ENCODE results near the gene APOE. TPM values are rescaled to one million over a fixed set of nuclear protein-coding genes. Genes with fewer than 3 reads are reported as not detected.

The APOE gene
- total and polyA plus RNA-seq, 2 donors (not counting 3 experiments of a cell fraction or from before 2014, with no cell fraction given): 3.3 to 6.2 TPM

GRCh38 chr19:44894052-44894400, 11.6 kb upstream of the APOE start:
- H3K4me1 ChIP-seq (ENCODE audit: control insufficient read depth, extremely low read depth, insufficient read depth, low read length): peaks cover 16% of the 10 kb centered on the region
- dilution Hi-C loops (cut with MboI; ENCODE audit: extremely low pct_ligation_motif_present, low sequenced_read_pairs) (no loop called here), intact Hi-C loops (cut with micrococcal nuclease) (loop anchor here (5.0 kb wide), 1 partner anchor 112 kb away; no protein-coding TSS in a partner anchor)
- FAIRE-seq: no peak
- peaks cover 35% of the 10 kb centered on the region for H3K79me2 ChIP-seq (ENCODE audit: control insufficient read depth, insufficient read depth, low read length)
- H3K36me3 ChIP-seq (ENCODE audit: control insufficient read depth in 2 of 2, extremely low read depth in 1 of 2, insufficient read depth in 2 of 2, low read length in 2 of 2): peaks cover 9 to 35% of the 10 kb centered on the region in 2 experiments
- no peak for DNase-seq (ENCODE audit: low read depth, low spot score)
- H3K9me3 ChIP-seq (replicated peaks; ENCODE audit: control insufficient read depth, insufficient read depth, low read length): no peaks in the 10 kb centered on the region
- ChIA-PET CTCF (no interaction called here), POLR2A (no interaction called here)
- H2AFZ ChIP-seq (ENCODE audit: low read depth, low read length): no peak overlapping the region
- no peaks in the 10 kb centered on the region for H3K9me1 ChIP-seq (replicated peaks; ENCODE audit: control insufficient read depth, extremely low read depth, insufficient read depth, low read length)
- H3K9ac ChIP-seq (replicated peaks; ENCODE audit: extremely low read depth, insufficient read depth, low read length): no peak overlapping the region
- no peak overlapping the region for H3K27ac ChIP-seq (ENCODE audit: insufficient read depth, low read depth, low read length)
- H3K4me2 ChIP-seq (ENCODE audit: insufficient read depth, low read length): no peak overlapping the region
- H3K27me3 ChIP-seq (ENCODE audit: control insufficient read depth in 2 of 2, insufficient read depth in 2 of 2, low read length in 2 of 2): no peaks in the 10 kb centered on the region
- no TSS peak for BruUV-seq (replicated peaks)
- no peaks in the 10 kb centered on the region for H4K20me1 ChIP-seq (replicated peaks; ENCODE audit: control insufficient read depth, extremely low read depth, insufficient read depth, low read length)
- TF ChIP-seq, protein P1, sequence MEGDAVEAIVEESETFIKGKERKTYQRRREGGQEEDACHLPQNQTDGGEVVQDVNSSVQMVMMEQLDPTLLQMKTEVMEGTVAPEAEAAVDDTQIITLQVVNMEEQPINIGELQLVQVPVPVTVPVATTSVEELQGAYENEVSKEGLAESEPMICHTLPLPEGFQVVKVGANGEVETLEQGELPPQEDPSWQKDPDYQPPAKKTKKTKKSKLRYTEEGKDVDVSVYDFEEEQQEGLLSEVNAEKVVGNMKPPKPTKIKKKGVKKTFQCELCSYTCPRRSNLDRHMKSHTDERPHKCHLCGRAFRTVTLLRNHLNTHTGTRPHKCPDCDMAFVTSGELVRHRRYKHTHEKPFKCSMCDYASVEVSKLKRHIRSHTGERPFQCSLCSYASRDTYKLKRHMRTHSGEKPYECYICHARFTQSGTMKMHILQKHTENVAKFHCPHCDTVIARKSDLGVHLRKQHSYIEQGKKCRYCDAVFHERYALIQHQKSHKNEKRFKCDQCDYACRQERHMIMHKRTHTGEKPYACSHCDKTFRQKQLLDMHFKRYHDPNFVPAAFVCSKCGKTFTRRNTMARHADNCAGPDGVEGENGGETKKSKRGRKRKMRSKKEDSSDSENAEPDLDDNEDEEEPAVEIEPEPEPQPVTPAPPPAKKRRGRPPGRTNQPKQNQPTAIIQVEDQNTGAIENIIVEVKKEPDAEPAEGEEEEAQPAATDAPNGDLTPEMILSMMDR (IDR thresholded peaks at IDR 0.05; ENCODE audit: extremely low read depth in 1 of 2, insufficient read depth in 1 of 2, low read depth in 1 of 2, low read length in 2 of 2): no peak
- TF ChIP-seq POLR2AphosphoS5 (IDR thresholded peaks at IDR 0.05; ENCODE audit: insufficient read depth, low read depth, low read length): no peak
- no peak for TF ChIP-seq EZH2 (IDR thresholded peaks at IDR 0.05; ENCODE audit: borderline replicate concordance, low read depth, low read length, severe bottlenecking)
- no peak for TF ChIP-seq POLR2A (IDR thresholded peaks at IDR 0.05; ENCODE audit: low read depth, low read length)
- no peak for TF ChIP-seq MYC (IDR thresholded peaks at IDR 0.05; ENCODE audit: low read depth, low read length)
- TF ChIP-seq, protein P2, sequence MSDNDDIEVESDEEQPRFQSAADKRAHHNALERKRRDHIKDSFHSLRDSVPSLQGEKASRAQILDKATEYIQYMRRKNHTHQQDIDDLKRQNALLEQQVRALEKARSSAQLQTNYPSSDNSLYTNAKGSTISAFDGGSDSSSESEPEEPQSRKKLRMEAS (IDR thresholded peaks at IDR 0.05; ENCODE audit: insufficient read depth, insufficient read length): no peak
- no peak for TF ChIP-seq GATA2 (IDR thresholded peaks at IDR 0.05; ENCODE audit: insufficient read depth, insufficient read length, low read depth, low read length)
- no peak for TF ChIP-seq JUN (IDR thresholded peaks at IDR 0.05; ENCODE audit: borderline replicate concordance, insufficient read depth, insufficient read length, low read depth)
- no peak for TF ChIP-seq FOS (IDR thresholded peaks at IDR 0.05; ENCODE audit: borderline replicate concordance, insufficient read depth, low read length)
- no peak overlapping the region for H3K4me3 ChIP-seq (replicated peaks in 1 of 3; ENCODE audit: insufficient read depth in 1 of 3, low read depth in 1 of 3, low read length in 3 of 3)

All from endothelial cell of umbilical vein (primary cell).